Measurements from ENCODE around the gene OR6X1.

DNA sequence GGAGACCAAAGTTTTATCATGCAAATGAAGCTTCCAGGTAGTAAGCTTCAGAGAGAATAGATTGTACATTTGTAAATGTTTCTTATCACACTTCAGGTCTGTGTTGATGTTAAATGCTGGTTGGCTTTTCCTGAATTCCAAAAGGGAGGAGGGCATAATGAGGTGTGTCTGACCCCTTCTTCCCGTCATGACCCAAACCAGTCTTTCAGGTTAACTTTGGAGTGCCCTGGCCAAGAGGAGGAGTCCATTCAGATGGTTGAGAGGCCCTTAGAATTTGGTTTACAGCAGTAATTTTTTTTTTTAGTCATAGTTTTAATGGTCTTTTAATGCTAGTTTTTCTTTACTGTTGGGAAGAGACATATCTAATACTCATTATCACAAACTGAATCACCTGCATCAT is 2.5 kb downstream of the OR6X1 start:
- TF ChIP-seq, protein P1, sequence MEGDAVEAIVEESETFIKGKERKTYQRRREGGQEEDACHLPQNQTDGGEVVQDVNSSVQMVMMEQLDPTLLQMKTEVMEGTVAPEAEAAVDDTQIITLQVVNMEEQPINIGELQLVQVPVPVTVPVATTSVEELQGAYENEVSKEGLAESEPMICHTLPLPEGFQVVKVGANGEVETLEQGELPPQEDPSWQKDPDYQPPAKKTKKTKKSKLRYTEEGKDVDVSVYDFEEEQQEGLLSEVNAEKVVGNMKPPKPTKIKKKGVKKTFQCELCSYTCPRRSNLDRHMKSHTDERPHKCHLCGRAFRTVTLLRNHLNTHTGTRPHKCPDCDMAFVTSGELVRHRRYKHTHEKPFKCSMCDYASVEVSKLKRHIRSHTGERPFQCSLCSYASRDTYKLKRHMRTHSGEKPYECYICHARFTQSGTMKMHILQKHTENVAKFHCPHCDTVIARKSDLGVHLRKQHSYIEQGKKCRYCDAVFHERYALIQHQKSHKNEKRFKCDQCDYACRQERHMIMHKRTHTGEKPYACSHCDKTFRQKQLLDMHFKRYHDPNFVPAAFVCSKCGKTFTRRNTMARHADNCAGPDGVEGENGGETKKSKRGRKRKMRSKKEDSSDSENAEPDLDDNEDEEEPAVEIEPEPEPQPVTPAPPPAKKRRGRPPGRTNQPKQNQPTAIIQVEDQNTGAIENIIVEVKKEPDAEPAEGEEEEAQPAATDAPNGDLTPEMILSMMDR (conservative IDR thresholded peaks at IDR 0.05; ENCODE audit: low read length) = no peak
- TF ChIP-seq EZH2phosphoT487 (IDR thresholded peaks at IDR 0.05; ENCODE audit: borderline replicate concordance) = no peak
